ENCODE data around the gene DCHS2. TPM values are rescaled to one million over a fixed set of nuclear protein-coding genes. Genes with fewer than 3 reads are reported as not detected.

Gene DCHS2
- total and polyA plus RNA-seq, 8 donors = 0.12 to 3.5 (median 1.5) TPM

DNA sequence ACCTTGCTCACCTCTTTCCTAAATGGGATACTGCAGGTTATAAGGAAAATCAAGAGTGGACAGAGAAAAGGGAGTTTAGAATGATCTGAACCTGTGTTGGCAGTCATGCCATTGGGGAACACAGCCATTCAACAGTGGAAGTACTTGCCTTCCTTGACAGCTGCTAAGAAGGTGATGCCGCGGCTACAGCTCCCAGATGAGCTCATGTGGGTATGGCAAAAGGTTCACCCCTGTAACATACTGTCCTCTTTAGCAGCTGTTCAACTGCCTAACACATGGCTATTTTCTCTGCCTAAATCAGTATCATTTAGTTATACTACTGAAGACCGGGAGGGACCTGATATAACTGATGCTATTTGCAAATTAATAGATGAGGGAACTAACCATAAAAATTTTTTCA is 76.8 kb downstream of the DCHS2 start:
- intact Hi-C loops (cut with DNase I) = no loop called here
- no peak for TF ChIP-seq CTCF (IDR thresholded peaks at IDR 0.05)
- Histone ChIP-seq H3K27me3 (peaks cover 0 to 27% of the 10 kb centered on the region in 2 donors), H3K4me3 (no peak overlapping the region), H3K4me1 (peaks cover 0 to 6% of the 10 kb centered on the region in 2 donors), H3K36me3 (no peaks in the 10 kb centered on the region), H3K9me3 (no peaks in the 10 kb centered on the region), H3K27ac (no peak overlapping the region)
- DNase-seq (no peak), ATAC-seq (no peak)

DNA sequence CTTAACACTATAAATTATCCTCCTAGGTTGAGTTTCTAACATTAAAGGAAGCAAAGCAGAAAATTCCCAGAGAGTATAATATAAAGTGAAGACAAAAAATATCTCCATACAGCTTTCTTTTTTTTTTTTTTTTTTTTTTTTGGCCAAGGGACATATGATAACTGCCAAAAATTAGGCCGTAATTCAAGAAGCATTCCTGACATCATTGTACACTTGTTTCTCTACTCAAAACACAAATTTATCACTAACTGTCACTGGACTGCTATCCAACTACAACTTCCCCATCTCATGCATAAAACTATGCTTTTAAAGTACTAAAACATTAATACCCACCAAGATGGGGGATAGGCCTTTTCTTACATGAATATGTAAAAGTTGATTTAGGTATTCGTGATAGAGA is 77.2 kb downstream of the DCHS2 start:
- H3K36me3 ChIP-seq = no peaks in the 10 kb centered on the region
- peaks cover 0 to 27% of the 10 kb centered on the region in 2 donors for H3K27me3 ChIP-seq
- no peaks in the 10 kb centered on the region for H3K9me3 ChIP-seq
- no peak overlapping the region for H3K27ac ChIP-seq
- DNase-seq = no peak
- no peak for TF ChIP-seq CTCF (IDR thresholded peaks at IDR 0.05)
- intact Hi-C loops (cut with DNase I) = no loop called here
- no peak for ATAC-seq
- no peak overlapping the region for H3K4me3 ChIP-seq
- H3K4me1 ChIP-seq = peaks cover 0 to 6% of the 10 kb centered on the region in 2 donors

GRCh38 chr4:154407443-154407842 is 84.2 kb downstream of the DCHS2 start:
- Histone ChIP-seq H3K4me1 (no peaks in the 10 kb centered on the region), H3K36me3 (no peaks in the 10 kb centered on the region), H3K27me3 (no peaks in the 10 kb centered on the region), H3K4me3 (no peak overlapping the region), H3K9me3 (no peaks in the 10 kb centered on the region), H3K27ac (no peak overlapping the region)
- TF ChIP-seq CTCF (IDR thresholded peaks at IDR 0.05) = no peak
- no peak for ATAC-seq
- DNase-seq = no peak
- intact Hi-C loops (cut with DNase I) = no loop called here

DNA sequence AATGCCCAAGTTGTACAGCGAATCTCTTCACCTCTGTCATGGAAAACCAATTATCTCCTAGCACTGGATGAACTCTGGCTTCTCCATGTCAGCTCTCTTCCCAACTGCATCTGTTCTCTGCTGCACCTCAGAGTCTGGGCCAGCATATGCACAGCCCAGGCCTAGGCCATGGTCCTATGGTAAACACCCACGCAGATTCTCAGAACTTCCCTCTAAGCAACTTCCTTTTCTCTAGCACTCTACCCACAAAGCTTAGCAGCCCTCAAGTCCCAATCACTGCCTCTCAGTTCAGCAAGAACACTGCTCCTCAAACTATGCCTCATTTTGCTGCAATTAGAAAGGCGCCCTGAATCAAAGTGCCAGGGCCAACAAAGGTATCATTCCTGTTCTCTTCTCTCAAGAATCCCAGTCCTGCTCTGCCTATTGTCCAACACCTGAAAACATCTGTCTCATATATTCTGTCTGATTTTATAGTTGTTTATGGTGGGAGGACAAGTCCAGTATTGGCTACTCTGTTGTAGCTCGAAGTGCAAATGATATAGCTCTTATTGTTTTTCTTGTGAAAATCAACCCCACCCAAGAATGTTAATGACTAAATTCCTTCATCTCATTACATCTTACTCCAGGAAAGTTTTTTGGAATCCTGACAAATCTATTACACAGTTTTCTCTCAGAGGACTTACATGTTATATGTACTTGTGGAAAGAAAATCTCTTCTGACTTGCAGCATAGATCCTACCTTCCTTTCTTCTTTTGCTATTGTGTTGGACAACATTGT is 85.4 kb downstream of the DCHS2 start:
- DNase-seq (no peak), ATAC-seq (no peak)
- H3K4me3 ChIP-seq = no peak overlapping the region
- H3K27me3 ChIP-seq = no peaks in the 10 kb centered on the region
- H3K9me3 ChIP-seq = no peaks in the 10 kb centered on the region
- no peaks in the 10 kb centered on the region for H3K36me3 ChIP-seq
- H3K27ac ChIP-seq = no peak overlapping the region
- intact Hi-C loops (cut with DNase I) = no loop called here
- H3K4me1 ChIP-seq = no peaks in the 10 kb centered on the region
- TF ChIP-seq CTCF (IDR thresholded peaks at IDR 0.05) = no peak

GRCh38 chr4:154399259-154399974 is 92.2 kb downstream of the DCHS2 start:
- intact Hi-C loops (cut with DNase I) = no loop called here
- peak in 1 of 2 donors; percentile 14 for TF ChIP-seq CTCF (IDR thresholded peaks at IDR 0.05)
- Histone ChIP-seq H3K4me3 (no peak overlapping the region), H3K27ac (no peak overlapping the region), H3K36me3 (no peaks in the 10 kb centered on the region), H3K4me1 (no peaks in the 10 kb centered on the region), H3K9me3 (no peaks in the 10 kb centered on the region), H3K27me3 (no peaks in the 10 kb centered on the region)
- ATAC-seq (peak; percentile 65), DNase-seq (peak in 2 of 4 donors; percentile 59 to 73)

Measured in left lung (tissue), 10 donors.